HEK293 (cell line): Measurements from ENCODE around the gene NKD1.

ENCODE experiments used
- CTCF ChIA-PET: fragments of 350-600 bp; formaldehyde crosslinking; extraction: SDS; loops from one replicate; lab custom pipeline; 2021; ENCODE audit warnings: antibody characterized with exemption; lab: Yijun Ruan, JAX
- POLR2A ChIA-PET: fragments of 300-600 bp; formaldehyde crosslinking; extraction: SDS; loops from one replicate; lab custom pipeline; 2020; ENCODE audit warnings: antibody characterized with exemption, inconsistent platforms; lab: Yijun Ruan, JAX
- H3K27ac ChIP-seq: fragments of 200-500 bp; sonication (Bioruptor generic); 2 replicates; pipeline ENCODE4 v1.5.1; 2014; ENCODE audit warnings: low read depth, low read length, control low read depth, inconsistent platforms; ENCODE audit errors: extremely low read depth
- H3K36me3 ChIP-seq, 2 experiments: fragments of 200-500 bp in 1 of 2; sonication (Bioruptor generic) in 1 of 2; 1 replicate in 1 of 2; 2 replicates in 1 of 2; pipeline ENCODE4 v1.5.1; 2014 to 2017; ENCODE audit warnings: inconsistent platforms in 2 of 2, low read length in 2 of 2; ENCODE audit not compliant: control insufficient read depth in 2 of 2, insufficient read depth in 1 of 2
- H3K4me1 ChIP-seq: fragments of 200-500 bp; sonication (Bioruptor generic); 2 replicates; pipeline ENCODE4 v1.5.1; 2014; ENCODE audit warnings: mild to moderate bottlenecking, low read length, inconsistent platforms; ENCODE audit not compliant: control insufficient read depth, insufficient read depth
- H3K4me3 ChIP-seq: 2 replicates; pipeline ENCODE4 v1.5.1; 2011; ENCODE audit warnings: low read depth, mild to moderate bottlenecking, control low read depth, low read length, moderate library complexity
- H3K9me3 ChIP-seq: fragments of 200-500 bp; sonication (Bioruptor generic); 2 replicates; pipeline ENCODE4 v1.5.1; 2014; ENCODE audit warnings: low read depth, low read length, inconsistent platforms; ENCODE audit not compliant: control insufficient read depth, insufficient read depth
- AEBP2 ChIP-seq: fragments of 450-650 bp; formaldehyde crosslinking; IDR thresholded peaks from 2 replicates; pipeline ENCODE4 v1.5.1; 2016; ENCODE audit warnings: missing biosample characterization, missing genetic modification characterization, borderline replicate concordance
- ATF2 ChIP-seq: fragments of 450-650 bp; formaldehyde crosslinking; IDR thresholded peaks from 2 replicates; pipeline ENCODE4 v1.5.1; 2016; ENCODE audit warnings: missing biosample characterization, missing genetic modification characterization, low read depth
- GLI2 ChIP-seq: fragments of 450-650 bp; formaldehyde crosslinking; IDR thresholded peaks from 2 replicates; pipeline ENCODE4; 2017; ENCODE audit warnings: missing biosample characterization, missing genetic modification characterization, low read depth, borderline replicate concordance
- GLI4 ChIP-seq: fragments of 450-650 bp; formaldehyde crosslinking; IDR thresholded peaks from 2 replicates; pipeline ENCODE4 v1.5.1; 2016; ENCODE audit warnings: missing biosample characterization, missing genetic modification characterization
- GLIS1 ChIP-seq: fragments of 450-650 bp; formaldehyde crosslinking; IDR thresholded peaks from 2 replicates; pipeline ENCODE4 v1.5.1; 2016; ENCODE audit warnings: missing biosample characterization, missing genetic modification characterization
- GLIS2 ChIP-seq: fragments of 450-650 bp; formaldehyde crosslinking; IDR thresholded peaks from 2 replicates; pipeline ENCODE4 v1.5.1; 2016; ENCODE audit warnings: missing biosample characterization, missing genetic modification characterization
- INSM2 ChIP-seq: fragments of 450-650 bp; formaldehyde crosslinking; IDR thresholded peaks from 2 replicates; pipeline ENCODE4 v1.5.1; 2016; ENCODE audit warnings: missing biosample characterization, missing genetic modification characterization
- OSR2 ChIP-seq: fragments of 450-650 bp; formaldehyde crosslinking; IDR thresholded peaks from 2 replicates; pipeline ENCODE4 v1.5.1; 2016; ENCODE audit warnings: missing biosample characterization, missing genetic modification characterization
- PATZ1 ChIP-seq: fragments of 450-650 bp; formaldehyde crosslinking; IDR thresholded peaks from 2 replicates; pipeline ENCODE4 v1.5.1; 2016; ENCODE audit warnings: missing biosample characterization, missing genetic modification characterization
- RBAK ChIP-seq: fragments of 450-650 bp; formaldehyde crosslinking; IDR thresholded peaks from 2 replicates; pipeline ENCODE4 v1.5.1; 2016; ENCODE audit warnings: missing biosample characterization, missing genetic modification characterization
- YY2 ChIP-seq: fragments of 450-650 bp; formaldehyde crosslinking; IDR thresholded peaks from 2 replicates; pipeline ENCODE4 v1.5.1; 2016; ENCODE audit warnings: missing biosample characterization, missing genetic modification characterization
- ZFP41 ChIP-seq: fragments of 450-650 bp; formaldehyde crosslinking; IDR thresholded peaks from 2 replicates; pipeline ENCODE4 v1.5.1; 2016; ENCODE audit warnings: missing biosample characterization, missing genetic modification characterization, borderline replicate concordance
- ZIC2 ChIP-seq: fragments of 450-650 bp; formaldehyde crosslinking; IDR thresholded peaks from 2 replicates; pipeline ENCODE4 v1.5.1; 2016; ENCODE audit warnings: missing biosample characterization, missing genetic modification characterization
- ZNF10 ChIP-seq: fragments of 450-650 bp; formaldehyde crosslinking; IDR thresholded peaks from 2 replicates; pipeline ENCODE4 v1.5.1; 2017; ENCODE audit warnings: missing biosample characterization, missing genetic modification characterization
- ZNF133 ChIP-seq: fragments of 450-650 bp; formaldehyde crosslinking; IDR thresholded peaks from 2 replicates; pipeline ENCODE4 v1.5.1; 2016; ENCODE audit warnings: missing biosample characterization, missing genetic modification characterization
- ZNF155 ChIP-seq: fragments of 450-650 bp; formaldehyde crosslinking; IDR thresholded peaks from 2 replicates; pipeline ENCODE4 v1.5.1; 2016; ENCODE audit warnings: missing biosample characterization, missing genetic modification characterization
- ZNF175 ChIP-seq: fragments of 450-650 bp; formaldehyde crosslinking; IDR thresholded peaks from 2 replicates; pipeline ENCODE4 v1.5.1; 2016; ENCODE audit warnings: missing biosample characterization, missing genetic modification characterization
- ZNF223 ChIP-seq: fragments of 450-650 bp; formaldehyde crosslinking; IDR thresholded peaks from 2 replicates; pipeline ENCODE4 v1.5.1; 2016; ENCODE audit warnings: missing biosample characterization, missing genetic modification characterization
- ZNF266 ChIP-seq: fragments of 450-650 bp; formaldehyde crosslinking; IDR thresholded peaks from 2 replicates; pipeline ENCODE4 v1.5.1; 2016; ENCODE audit warnings: missing biosample characterization, missing genetic modification characterization, low read depth
- ZNF350 ChIP-seq: fragments of 450-650 bp; formaldehyde crosslinking; IDR thresholded peaks from 2 replicates; pipeline ENCODE4 v1.5.0; 2017; ENCODE audit warnings: missing biosample characterization, mild to moderate bottlenecking, missing genetic modification characterization
- ZNF37A ChIP-seq: fragments of 450-650 bp; IDR thresholded peaks from 2 replicates; pipeline ENCODE4 v1.5.1; 2018; ENCODE audit warnings: missing biosample characterization, missing genetic modification characterization
- ZNF426 ChIP-seq: fragments of 450-650 bp; formaldehyde crosslinking; IDR thresholded peaks from 2 replicates; pipeline ENCODE4 v1.5.1; 2017; ENCODE audit warnings: missing biosample characterization, missing genetic modification characterization, mild to moderate bottlenecking, inconsistent platforms, moderate library complexity
- ZNF501 ChIP-seq: fragments of 450-650 bp; formaldehyde crosslinking; IDR thresholded peaks from 2 replicates; pipeline ENCODE4 v1.5.1; 2016; ENCODE audit warnings: missing biosample characterization, missing genetic modification characterization
- ZNF529 ChIP-seq: fragments of 450-650 bp; formaldehyde crosslinking; IDR thresholded peaks from 2 replicates; pipeline ENCODE4 v1.5.1; 2017; ENCODE audit warnings: missing genetic modification characterization, missing biosample characterization; ENCODE audit not compliant: insufficient replicate concordance
- ZNF585B ChIP-seq: fragments of 450-650 bp; formaldehyde crosslinking; IDR thresholded peaks from 2 replicates; pipeline ENCODE4 v1.5.1; 2016; ENCODE audit warnings: missing biosample characterization, missing genetic modification characterization
- ZNF654 ChIP-seq: fragments of 450-650 bp; formaldehyde crosslinking; IDR thresholded peaks from 2 replicates; pipeline ENCODE4 v1.5.1; 2016; ENCODE audit warnings: low read depth, missing biosample characterization, missing genetic modification characterization
- ZNF701 ChIP-seq: fragments of 450-650 bp; formaldehyde crosslinking; IDR thresholded peaks from 2 replicates; pipeline ENCODE4 v1.5.1; 2016; ENCODE audit warnings: missing biosample characterization, missing genetic modification characterization
- ZNF785 ChIP-seq: fragments of 450-650 bp; formaldehyde crosslinking; IDR thresholded peaks from 2 replicates; pipeline ENCODE4 v1.5.1; 2016; ENCODE audit warnings: missing biosample characterization, missing genetic modification characterization
- ZSCAN18 ChIP-seq: fragments of 450-650 bp; formaldehyde crosslinking; IDR thresholded peaks from 2 replicates; pipeline ENCODE4 v1.5.1; 2016; ENCODE audit warnings: missing biosample characterization, missing genetic modification characterization
- ZSCAN30 ChIP-seq: fragments of 450-650 bp; IDR thresholded peaks from 2 replicates; pipeline ENCODE4 v1.5.1; 2018; ENCODE audit warnings: missing biosample characterization, mild to moderate bottlenecking, missing genetic modification characterization, moderate library complexity

The NKD1 gene

GRCh38 chr16:50620646-50621451 lies 72.7 kb downstream of the NKD1 start:
- H3K4me1 ChIP-seq = no peaks in the 10 kb centered on the region
- ChIA-PET CTCF (no interaction called here), POLR2A (no interaction called here)
- no peaks in the 10 kb centered on the region for H3K9me3 ChIP-seq
- no peaks in the 10 kb centered on the region for H3K36me3 ChIP-seq
- no peak overlapping the region for H3K27ac ChIP-seq
- H3K4me3 ChIP-seq = no peak overlapping the region
- no peak for TF ChIP-seq ZNF133
- no peak for TF ChIP-seq ZNF223 (tag by site-specific recombination)
- no peak for TF ChIP-seq ZNF529 (tag by site-specific recombination)
- no peak for TF ChIP-seq ZSCAN18 (tag by site-specific recombination)
- no peak for TF ChIP-seq RBAK (tag by site-specific recombination)
- TF ChIP-seq ZNF585B (tag by site-specific recombination) = no peak
- no peak for TF ChIP-seq INSM2 (tag by site-specific recombination)
- TF ChIP-seq GLI4 = no peak
- TF ChIP-seq ZNF155 = no peak
- no peak for TF ChIP-seq ZNF350 (tag by site-specific recombination)
- TF ChIP-seq YY2 (tag by site-specific recombination) = no peak
- TF ChIP-seq GLIS1 = no peak
- TF ChIP-seq ZNF501 = no peak
- no peak for TF ChIP-seq ZNF175 (tag by site-specific recombination)
- no peak for TF ChIP-seq OSR2 (tag by site-specific recombination)
- no peak for TF ChIP-seq ZNF37A (tag by site-specific recombination)
- no peak for TF ChIP-seq ZNF701 (tag by site-specific recombination)

DNA sequence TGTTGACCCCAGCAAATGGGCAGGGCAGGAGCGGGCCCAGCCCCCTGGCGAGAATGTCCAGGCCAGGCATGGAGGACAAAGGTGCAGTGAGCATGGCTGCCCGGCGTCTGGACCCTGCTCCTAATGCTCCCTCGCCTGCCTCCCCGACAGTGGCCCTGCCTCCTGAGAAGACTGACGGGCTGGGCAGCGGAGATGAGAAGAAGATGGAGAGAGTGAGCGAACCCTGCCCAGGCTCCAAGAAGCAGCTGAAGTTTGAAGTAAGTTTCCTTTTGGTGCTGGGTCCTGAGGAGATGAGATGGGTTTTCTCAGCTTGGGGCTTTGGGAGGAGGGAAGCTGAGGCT lies 73.2 kb downstream of the NKD1 start:
- ChIA-PET POLR2A (no interaction called here), CTCF (no interaction called here)
- H3K27ac ChIP-seq = no peak overlapping the region
- no peaks in the 10 kb centered on the region for H3K9me3 ChIP-seq
- H3K4me3 ChIP-seq = no peak overlapping the region
- H3K4me1 ChIP-seq = no peaks in the 10 kb centered on the region
- no peaks in the 10 kb centered on the region for H3K36me3 ChIP-seq
- TF ChIP-seq GLI2 (tag by site-specific recombination) (no peak), ZFP41 (no peak), ATF2 (no peak), ZSCAN30 (tag by site-specific recombination) (no peak), PATZ1 (tag by site-specific recombination) (no peak), ZNF10 (tag by site-specific recombination) (no peak), ZNF266 (tag by site-specific recombination) (no peak), ZNF426 (tag by site-specific recombination) (no peak), ZNF654 (tag by site-specific recombination) (no peak), ZNF785 (no peak), ZIC2 (tag by site-specific recombination) (no peak), AEBP2 (tag by site-specific recombination) (no peak), GLIS2 (tag by site-specific recombination) (no peak)
